Tibial nerve (tissue), 4 donors: ENCODE measurements around the gene NEK2. TPM values are rescaled to one million over a fixed set of nuclear protein-coding genes. Genes with fewer than 3 reads are reported as not detected.

Experiments used
- DNase-seq, 2 donors: peaks; one replicate each; pipeline ENCODE4 v3.0.0-alpha.2; 2019; ENCODE audit warnings: low spot score in 2 of 2
- H3K27ac ChIP-seq, 4 donors: fragments of 200-600 bp; sonication (generic) in 3 of 4; one replicate each; pipeline ENCODE4 v1.5.1; 2017 to 2019; ENCODE audit warnings: mild to moderate bottlenecking in 1 of 4
- H3K27me3 ChIP-seq, 2 donors: fragments of 200-600 bp; sonication (generic) in 1 of 2; one replicate each; pipeline versions ENCODE4 v1.5.1 to v1.6.0; 2017 to 2019
- H3K36me3 ChIP-seq, 3 donors: fragments of 200-600 bp; sonication (generic); one replicate each; pipeline ENCODE4 v1.5.1; 2018 to 2019
- H3K4me1 ChIP-seq, 4 donors: fragments of 200-600 bp; sonication (generic) in 3 of 4; one replicate each; pipeline ENCODE4 v1.5.1; 2017 to 2019
- H3K4me3 ChIP-seq, 4 donors: fragments of 200-600 bp; sonication (generic) in 3 of 4; one replicate each; pipeline ENCODE4 v1.5.1; 2017 to 2019; ENCODE audit warnings: mild to moderate bottlenecking in 1 of 4, moderate library complexity in 1 of 4
- H3K9me3 ChIP-seq, 4 donors: fragments of 200-600 bp; sonication (generic) in 3 of 4; one replicate each; pipeline ENCODE4 v1.5.1; 2017 to 2019
- CTCF ChIP-seq, 5 experiments: fragments of 200-600 bp in 3 of 5; fragments of 450-650 bp in 2 of 5; sonication (generic) in 3 of 5; IDR thresholded peaks; one replicate each; pipeline ENCODE4 v1.5.1; 2016 to 2019; ENCODE audit warnings: antibody characterized with exemption in 5 of 5, mild to moderate bottlenecking in 3 of 5, moderate library complexity in 2 of 5
- EP300 ChIP-seq, 2 donors: sonication (generic); formaldehyde crosslinking; IDR thresholded peaks; one replicate each; pipeline ENCODE4 v1.6.1; 2017; ENCODE audit warnings: antibody characterized with exemption in 2 of 2, mild to moderate bottlenecking in 1 of 2
- POLR2A ChIP-seq, 2 donors: fragments of 450-650 bp; IDR thresholded peaks; one replicate each; pipeline ENCODE4 v1.6.1; 2017; ENCODE audit warnings: antibody characterized with exemption in 2 of 2, mild to moderate bottlenecking in 2 of 2, moderate library complexity in 2 of 2
- WGBS, 2 donors: methylation state at CpG; one replicate each; pipeline ENCODE4 v1.1.5; 2018; 5-methylcytosine and 5-hydroxymethylcytosine counted together
- total RNA-seq, 4 donors: library from RNA; depleted of rRNA; stranded (reverse); fragments of >200 nt; gene quantifications; one replicate each; pipeline ENCODE4 v1.1.0, GENCODE V29; 2016

Gene NEK2
- total RNA-seq, 4 donors from 2014 or later: 1.8 to 2.0 TPM; not detected in 2

- H3K36me3 ChIP-seq: no peaks in the 10 kb centered on the region
- H3K27ac ChIP-seq: no peak overlapping the region
- no peak for DNase-seq
- no peaks in the 10 kb centered on the region for H3K4me1 ChIP-seq
- TF ChIP-seq EP300 (IDR thresholded peaks at IDR 0.05) (no peak), POLR2A (IDR thresholded peaks at IDR 0.05) (no peak), CTCF (IDR thresholded peaks at IDR 0.05) (no peak)
- no peak overlapping the region for H3K4me3 ChIP-seq
- H3K27me3 ChIP-seq: no peaks in the 10 kb centered on the region
- H3K9me3 ChIP-seq: no peaks in the 10 kb centered on the region
- 83 to 87% methylated on average over 3 of the region's 3 CpGs for WGBS, 2 donors
These were observed 51.9 kb downstream of the NEK2 start for GRCh38 chr1:211623515-211623914.

GRCh38 chr1:211621447-211622198, 53.8 kb downstream of the NEK2 start:
- H3K36me3 ChIP-seq: no peaks in the 10 kb centered on the region
- WGBS, 2 donors: 65 to 80% methylated on average over 9 of the region's 9 CpGs
- TF ChIP-seq POLR2A (IDR thresholded peaks at IDR 0.05) (no peak), CTCF (IDR thresholded peaks at IDR 0.05) (no peak), EP300 (IDR thresholded peaks at IDR 0.05) (no peak)
- H3K4me1 ChIP-seq: peaks cover 0 to 3% (median 0%) of the 10 kb centered on the region in 4 donors
- no peaks in the 10 kb centered on the region for H3K9me3 ChIP-seq
- no peaks in the 10 kb centered on the region for H3K27me3 ChIP-seq
- no peak overlapping the region for H3K27ac ChIP-seq
- H3K4me3 ChIP-seq: no peak overlapping the region
- DNase-seq: no peak

GRCh38 chr1:211620097-211620496, 55.3 kb downstream of the NEK2 start:
- WGBS, 2 donors: 89 to 92% methylated on average over 4 to 5 of the region's 5 CpGs

GRCh38 chr1:211619033-211619996, 56.1 kb downstream of the NEK2 start:
- TF ChIP-seq POLR2A (IDR thresholded peaks at IDR 0.05) (no peak), CTCF (IDR thresholded peaks at IDR 0.05) (no peak), EP300 (IDR thresholded peaks at IDR 0.05) (no peak)
- WGBS, 2 donors: 69 to 78% methylated on average over 6 to 7 of the region's 8 CpGs
- no peak for DNase-seq
- H3K4me3 ChIP-seq: no peak overlapping the region
- no peaks in the 10 kb centered on the region for H3K9me3 ChIP-seq
- H3K27me3 ChIP-seq: no peaks in the 10 kb centered on the region
- H3K27ac ChIP-seq: no peak overlapping the region
- H3K4me1 ChIP-seq: peaks cover 0 to 10% (median 0%) of the 10 kb centered on the region in 4 donors
- H3K36me3 ChIP-seq: no peaks in the 10 kb centered on the region

More at GRCh38 chr1:211620097-211620496, 55.3 kb downstream of the NEK2 start:
- Histone ChIP-seq H3K4me3 (no peak overlapping the region), H3K27ac (no peak overlapping the region), H3K27me3 (no peaks in the 10 kb centered on the region), H3K36me3 (no peaks in the 10 kb centered on the region), H3K4me1 (peaks cover 0 to 10% (median 0%) of the 10 kb centered on the region in 4 donors), H3K9me3 (no peaks in the 10 kb centered on the region)
- no peak for DNase-seq
- TF ChIP-seq EP300 (IDR thresholded peaks at IDR 0.05) (no peak), POLR2A (IDR thresholded peaks at IDR 0.05) (no peak), CTCF (IDR thresholded peaks at IDR 0.05) (no peak)

- H3K27ac ChIP-seq: peak overlapping the region in 2 of 4 donors; percentile 64 to 72
- H3K9me3 ChIP-seq: no peaks in the 10 kb centered on the region
- TF ChIP-seq CTCF (IDR thresholded peaks at IDR 0.05): no peak
- TF ChIP-seq EP300 (IDR thresholded peaks at IDR 0.05): no peak
- TF ChIP-seq POLR2A (IDR thresholded peaks at IDR 0.05): no peak
- peaks cover 0 to 20% (median 0%) of the 10 kb centered on the region in 4 donors for H3K4me1 ChIP-seq
- no peak overlapping the region for H3K4me3 ChIP-seq
- H3K27me3 ChIP-seq: no peaks in the 10 kb centered on the region
- 81 to 89% methylated on average over 5 of the region's 5 CpGs for WGBS, 2 donors
- no peak for DNase-seq
- no peaks in the 10 kb centered on the region for H3K36me3 ChIP-seq
These were observed 58.5 kb downstream of the NEK2 start for GRCh38 chr1:211616965-211617297.
